PC-3 (cell line): ENCODE measurements around the gene SULT1A1. TPM values are rescaled to one million over a fixed set of nuclear protein-coding genes. Genes with fewer than 3 reads are reported as not detected.
"Not testable (repeated sequence)": the region's sequence is repeated elsewhere in the genome, so short reads cannot be mapped to it uniquely, and the experiment has no call there.

Source experiments
- ATAC-seq: fragments of 200-7000 bp; cut with Tn5 transposase; 2 replicates; pipeline ENCODE4 v1.9.1; 2020; ENCODE audit warnings: mild to moderate bottlenecking, moderate library complexity
- BruUV-seq: library from RNA; stranded (reverse); fragments of 400-500 nt; replicated peaks from 2 replicates; lab custom pipeline; 2021; lab: Mats Ljungman, UMichigan
- CTCF ChIA-PET: fragments of 300-600 bp; sonication (Branson Sonifier 250); formaldehyde crosslinking; loops from one replicate; lab custom pipeline; 2022; ENCODE audit warnings: antibody characterized with exemption; lab: Charles Lee
- POLR2A ChIA-PET: fragments of 300-600 bp; sonication (Branson Sonifier 250); formaldehyde crosslinking; loops from one replicate; lab custom pipeline; 2022; ENCODE audit warnings: antibody characterized with exemption; ENCODE audit not compliant: unreplicated experiment; lab: Charles Lee
- DNase-seq: peaks from one replicate; pipeline ENCODE4 v3.0.0-alpha.2; 2015
- H2AFZ ChIP-seq: fragments of 300-600 bp; sonication (generic); 2 replicates; pipeline ENCODE4 v1.6.0; 2016; ENCODE audit warnings: antibody characterized with exemption, low read length
- H3F3A ChIP-seq: fragments of 300-600 bp; sonication (generic); one replicate; pipeline ENCODE4 v1.6.0; 2017; ENCODE audit warnings: antibody characterized with exemption, low read length, control low read depth, mild to moderate bottlenecking; ENCODE audit not compliant: unreplicated experiment
- H3K27ac ChIP-seq: fragments of 300-600 bp; sonication (generic); 2 replicates; pipeline ENCODE4 v1.5.1; 2016; ENCODE audit warnings: mild to moderate bottlenecking, low read length
- H3K27me3 ChIP-seq: fragments of 300-600 bp; sonication (generic); 2 replicates; pipeline ENCODE4 v1.6.1; 2016; ENCODE audit warnings: low read length, mixed read lengths
- H3K36me3 ChIP-seq: fragments of 300-600 bp; sonication (generic); 2 replicates; pipeline ENCODE4 v1.6.1; 2016; ENCODE audit warnings: low read depth, mixed run types, low read length, mixed read lengths
- H3K4me1 ChIP-seq: fragments of 300-600 bp; sonication (generic); 2 replicates; pipeline ENCODE4 v1.5.1; 2016; ENCODE audit warnings: low read length; ENCODE audit not compliant: insufficient read depth
- H3K4me2 ChIP-seq: fragments of 300-600 bp; sonication (generic); 2 replicates; pipeline ENCODE4 v1.6.0; 2016; ENCODE audit warnings: low read length
- H3K4me3 ChIP-seq: fragments of 300-600 bp; sonication (generic); 2 replicates; pipeline ENCODE4 v1.5.1; 2016; ENCODE audit warnings: mild to moderate bottlenecking, low read length, mixed read lengths
- H3K79me2 ChIP-seq: fragments of 300-600 bp; sonication (generic); 2 replicates; pipeline ENCODE4 v1.6.1; 2017; ENCODE audit warnings: low read length, mixed read lengths
- H3K9ac ChIP-seq: fragments of 300-600 bp; sonication (generic); 2 replicates; pipeline ENCODE4 v1.6.0; 2016; ENCODE audit warnings: mild to moderate bottlenecking, low read length
- H3K9me2 ChIP-seq: fragments of 300-600 bp; sonication (generic); replicated peaks from 2 replicates; pipeline ENCODE4 v1.6.1; 2016; ENCODE audit warnings: mixed run types, low read length, mixed read lengths
- H3K9me3 ChIP-seq: fragments of 300-600 bp; sonication (generic); 2 replicates; pipeline ENCODE4 v1.6.1; 2016; ENCODE audit warnings: low read length, mixed read lengths
- H4K20me1 ChIP-seq: fragments of 300-600 bp; sonication (generic); 2 replicates; pipeline ENCODE4 v1.6.1; 2016; ENCODE audit warnings: low read length, mixed read lengths
- EZH2 ChIP-seq: fragments of 300-600 bp; sonication (generic); IDR thresholded peaks from one replicate; pipeline ENCODE4 v1.6.1; 2017; ENCODE audit warnings: antibody characterized with exemption, mild to moderate bottlenecking, low read length; ENCODE audit not compliant: unreplicated experiment
- EZH2phosphoT487 ChIP-seq: fragments of 300-600 bp; sonication (generic); IDR thresholded peaks from 2 replicates; pipeline ENCODE4 v1.6.1; 2018; ENCODE audit warnings: mild to moderate bottlenecking, antibody characterized with exemption, low read length, borderline replicate concordance
- intact Hi-C: fragments of 100-400 bp; cut with micrococcal nuclease; formaldehyde crosslinking; loops from 2 replicates; pipeline ENCODE4 v1.9.0; 2023
- total RNA-seq: library from RNA; depleted of rRNA; stranded (reverse); fragments of >200 nt; gene quantifications from 2 replicates; pipeline ENCODE4 v1.2.3, GENCODE V29; 2014
- TF ChIP-seq, protein P1 (sequence below): fragments of 300-600 bp; sonication (generic); conservative IDR thresholded peaks from 2 replicates; pipeline ENCODE4 v1.5.1; 2017; ENCODE audit warnings: antibody characterized with exemption, low read depth, mild to moderate bottlenecking, low read length

SULT1A1 gene
- total RNA-seq, 1 experiment from 2014 or later: 2.9 TPM

DNA sequence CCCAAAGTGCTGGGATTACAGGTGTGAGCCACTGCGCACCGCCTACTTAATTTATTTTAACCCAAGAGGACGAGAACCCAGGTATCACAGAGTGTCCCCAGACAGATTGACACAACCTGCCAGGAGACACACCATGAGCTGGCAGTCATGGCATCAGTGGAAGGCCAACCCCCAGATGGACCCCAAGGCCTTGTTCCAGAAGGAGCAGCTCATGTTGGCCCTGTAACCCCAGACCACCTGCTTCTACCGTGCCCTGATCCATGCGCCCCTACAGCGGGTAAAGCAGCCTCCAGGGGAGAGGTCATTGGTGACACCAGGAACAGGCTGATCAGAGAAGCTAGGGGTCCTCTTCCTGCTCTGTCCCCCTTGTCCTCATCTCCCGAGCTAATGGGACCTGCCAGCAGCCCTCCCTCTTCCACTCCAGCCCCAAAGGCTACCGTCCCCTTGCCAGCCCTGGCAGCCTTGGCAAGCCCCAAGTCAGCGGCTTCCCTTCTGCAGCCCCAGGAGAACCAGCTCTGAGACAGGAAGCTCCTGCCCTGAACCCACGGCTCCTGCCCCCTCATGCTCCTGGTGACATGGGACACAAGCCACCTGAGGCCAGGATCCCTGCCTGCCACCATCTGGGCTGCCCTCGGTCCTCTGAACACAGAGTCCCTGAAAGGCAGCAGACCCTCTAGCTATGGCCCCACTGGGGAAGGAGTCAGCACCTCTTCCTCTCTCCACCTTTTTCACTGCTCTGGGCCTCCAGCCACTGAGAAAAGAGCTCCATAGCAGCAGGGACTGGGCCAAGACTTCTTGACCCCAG is 6.3 kb downstream of the SULT1A1 start:
- H3K27ac ChIP-seq: no peak overlapping the region
- no peaks in the 10 kb centered on the region for H3K27me3 ChIP-seq
- H4K20me1 ChIP-seq: no peaks in the 10 kb centered on the region
- H2AFZ ChIP-seq: no peak overlapping the region
- H3K4me2 ChIP-seq: no peak overlapping the region
- H3K4me3 ChIP-seq: no peak overlapping the region
- CTCF ChIA-PET: no interaction called here
- no peaks in the 10 kb centered on the region for H3K79me2 ChIP-seq
- H3K4me1 ChIP-seq: no peaks in the 10 kb centered on the region
- BruUV-seq: no TSS peak
- POLR2A ChIA-PET: no interaction called here
- ATAC-seq (no peak), DNase-seq (no peak)
- intact Hi-C loops: no loop called here
- no peaks in the 10 kb centered on the region for H3K9me3 ChIP-seq
- no peaks in the 10 kb centered on the region for H3K9me2 ChIP-seq
- no peak for TF ChIP-seq EZH2phosphoT487
- TF ChIP-seq, protein P1, sequence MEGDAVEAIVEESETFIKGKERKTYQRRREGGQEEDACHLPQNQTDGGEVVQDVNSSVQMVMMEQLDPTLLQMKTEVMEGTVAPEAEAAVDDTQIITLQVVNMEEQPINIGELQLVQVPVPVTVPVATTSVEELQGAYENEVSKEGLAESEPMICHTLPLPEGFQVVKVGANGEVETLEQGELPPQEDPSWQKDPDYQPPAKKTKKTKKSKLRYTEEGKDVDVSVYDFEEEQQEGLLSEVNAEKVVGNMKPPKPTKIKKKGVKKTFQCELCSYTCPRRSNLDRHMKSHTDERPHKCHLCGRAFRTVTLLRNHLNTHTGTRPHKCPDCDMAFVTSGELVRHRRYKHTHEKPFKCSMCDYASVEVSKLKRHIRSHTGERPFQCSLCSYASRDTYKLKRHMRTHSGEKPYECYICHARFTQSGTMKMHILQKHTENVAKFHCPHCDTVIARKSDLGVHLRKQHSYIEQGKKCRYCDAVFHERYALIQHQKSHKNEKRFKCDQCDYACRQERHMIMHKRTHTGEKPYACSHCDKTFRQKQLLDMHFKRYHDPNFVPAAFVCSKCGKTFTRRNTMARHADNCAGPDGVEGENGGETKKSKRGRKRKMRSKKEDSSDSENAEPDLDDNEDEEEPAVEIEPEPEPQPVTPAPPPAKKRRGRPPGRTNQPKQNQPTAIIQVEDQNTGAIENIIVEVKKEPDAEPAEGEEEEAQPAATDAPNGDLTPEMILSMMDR: no peak
- TF ChIP-seq EZH2: no peak
- no peak overlapping the region for H3K9ac ChIP-seq
- H3K36me3 ChIP-seq: no peaks in the 10 kb centered on the region
- H3F3A ChIP-seq: no peaks in the 10 kb centered on the region

DNA sequence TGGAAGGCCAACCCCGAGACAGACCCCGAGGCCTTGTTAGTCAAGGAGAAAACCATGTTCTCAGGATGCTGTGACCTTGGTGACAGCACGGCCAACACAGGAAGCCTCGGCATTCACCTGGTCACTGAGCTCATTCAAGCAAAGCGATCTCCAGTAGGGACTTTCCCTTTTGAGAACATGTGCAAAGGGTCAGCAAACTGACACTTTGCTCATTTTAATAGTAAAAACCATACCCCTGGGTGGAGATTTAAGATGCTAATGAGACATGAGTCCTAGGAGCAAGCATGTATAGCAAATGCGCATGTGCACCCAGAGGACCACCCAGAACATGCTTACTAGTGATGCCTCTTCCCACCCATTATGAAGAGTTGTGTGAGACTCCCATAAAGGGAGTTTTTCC is 7.3 kb downstream of the SULT1A1 start:
- Histone ChIP-seq H2AFZ (no peak overlapping the region), H3K27me3 (no peaks in the 10 kb centered on the region), H3K4me1 (no peaks in the 10 kb centered on the region), H3F3A (no peaks in the 10 kb centered on the region), H3K9ac (no peak overlapping the region), H3K36me3 (no peaks in the 10 kb centered on the region), H4K20me1 (no peaks in the 10 kb centered on the region), H3K9me2 (no peaks in the 10 kb centered on the region), H3K9me3 (no peaks in the 10 kb centered on the region), H3K4me2 (no peak overlapping the region), H3K27ac (no peak overlapping the region), H3K79me2 (no peaks in the 10 kb centered on the region), H3K4me3 (no peak overlapping the region)
- ChIA-PET CTCF (no interaction called here), POLR2A (no interaction called here)
- TF ChIP-seq EZH2phosphoT487: no peak
- TF ChIP-seq, protein P1: no peak
- no peak for TF ChIP-seq EZH2
- BruUV-seq: no TSS peak
- ATAC-seq (no peak), DNase-seq (no peak)
- intact Hi-C loops: no loop called here

DNA sequence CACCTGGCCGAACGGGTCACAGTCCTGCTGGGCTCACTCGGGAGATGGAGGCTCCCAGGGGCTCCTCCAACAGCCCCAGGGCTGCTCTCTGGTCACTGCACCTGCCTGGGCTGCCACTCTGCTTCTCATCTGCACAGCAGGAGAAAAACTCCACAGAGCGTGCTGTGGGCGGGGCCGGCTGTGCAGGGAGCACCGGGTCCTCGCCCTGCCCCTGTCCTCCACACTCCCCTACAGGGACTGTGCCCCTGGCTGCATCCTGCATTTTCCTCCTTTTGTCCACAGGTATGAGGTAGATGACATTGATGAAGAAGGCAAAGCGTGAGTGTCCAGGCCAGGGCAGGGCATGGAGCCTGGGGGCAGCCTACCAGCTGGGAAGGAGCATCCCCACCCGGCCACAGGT is 7.8 kb downstream of the SULT1A1 start:
- POLR2A ChIA-PET, H3K4me3 ChIP-seq, H3K79me2 ChIP-seq, H3K27me3 ChIP-seq, H3K27ac ChIP-seq, DNase-seq, CTCF ChIA-PET, H3K9me3 ChIP-seq, H3K4me2 ChIP-seq, H3K9ac ChIP-seq, BruUV-seq, H2AFZ ChIP-seq, H3F3A ChIP-seq, H4K20me1 ChIP-seq, H3K4me1 ChIP-seq, intact Hi-C loops, ATAC-seq, H3K36me3 ChIP-seq, H3K9me2 ChIP-seq: not testable (repeated sequence)

DNA sequence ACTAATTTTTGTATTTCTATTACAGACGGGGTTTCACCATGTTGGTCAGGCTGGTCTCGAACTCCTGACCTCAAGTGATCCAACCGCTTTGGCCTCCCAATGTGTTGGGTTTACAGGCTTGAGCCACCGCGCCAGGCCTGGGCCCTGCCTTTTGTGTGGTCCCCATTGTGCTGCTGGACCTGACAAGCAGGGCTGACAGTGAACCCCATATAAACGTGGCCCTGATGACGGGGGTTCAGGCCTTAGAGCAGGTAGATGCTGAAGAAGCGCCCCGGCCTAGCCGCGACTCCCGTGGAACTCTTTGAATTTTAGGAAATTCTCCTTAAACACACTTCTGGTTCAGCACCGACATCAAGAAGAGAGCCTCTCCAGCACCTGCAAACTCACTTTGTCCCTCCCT is 8.3 kb downstream of the SULT1A1 start:
- H3K4me2 ChIP-seq, BruUV-seq, H2AFZ ChIP-seq, H3K9me2 ChIP-seq, H3K4me1 ChIP-seq, H3K4me3 ChIP-seq, H3K36me3 ChIP-seq, H4K20me1 ChIP-seq, H3K9me3 ChIP-seq, H3K9ac ChIP-seq, H3K27ac ChIP-seq, H3K79me2 ChIP-seq, intact Hi-C loops, DNase-seq, H3F3A ChIP-seq, H3K27me3 ChIP-seq, ATAC-seq, CTCF ChIA-PET, POLR2A ChIA-PET: not testable (repeated sequence)

DNA sequence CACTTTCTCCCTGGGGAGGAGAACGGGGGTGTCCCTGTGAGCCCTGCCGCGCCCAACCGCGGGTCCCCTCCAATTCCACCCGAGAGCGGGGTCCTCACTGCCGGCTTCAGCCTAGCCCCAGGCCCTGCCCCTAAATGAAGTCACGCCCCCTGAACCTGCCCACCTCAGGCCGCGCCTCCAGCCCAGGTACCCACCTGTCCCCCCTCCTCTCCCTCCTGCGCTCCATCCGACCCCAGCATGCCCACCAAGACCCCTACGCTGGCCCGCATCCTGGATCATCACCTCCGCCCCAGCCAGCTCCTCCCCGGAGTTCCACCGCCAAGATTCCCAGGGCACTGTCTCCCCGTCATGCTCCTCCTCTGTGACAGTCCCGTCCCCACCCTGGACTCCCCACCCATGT is 8.9 kb downstream of the SULT1A1 start:
- H3K4me2 ChIP-seq, H3K27me3 ChIP-seq, DNase-seq, H2AFZ ChIP-seq, CTCF ChIA-PET, H3K4me1 ChIP-seq, intact Hi-C loops, H3F3A ChIP-seq, H3K4me3 ChIP-seq, ATAC-seq, H4K20me1 ChIP-seq, BruUV-seq, H3K27ac ChIP-seq, H3K36me3 ChIP-seq, H3K9ac ChIP-seq, H3K9me2 ChIP-seq, H3K9me3 ChIP-seq, H3K79me2 ChIP-seq, POLR2A ChIA-PET: not testable (repeated sequence)
